IMR-90 (cell line): ENCODE results near the gene SARM1. TPM values are rescaled to one million over a fixed set of nuclear protein-coding genes. Genes with fewer than 3 reads are reported as not detected.

Experiments used
- ATAC-seq: fragments of 200-7000 bp; cut with Tn5 transposase; 2 replicates; pipeline ENCODE4 v1.9.1; 2020; ENCODE audit warnings: low read depth, mild to moderate bottlenecking, moderate library complexity
- BruUV-seq: library from RNA; stranded (reverse); fragments of 400-500 nt; replicated peaks from 2 replicates; lab custom pipeline; 2021; lab: Mats Ljungman, UMichigan
- CTCF ChIA-PET: fragments of 300-600 bp; formaldehyde crosslinking; extraction: SDS; loops from one replicate; lab custom pipeline; 2021; ENCODE audit warnings: antibody characterized with exemption; lab: Yijun Ruan, JAX
- POLR2A ChIA-PET: fragments of 300-600 bp; sonication (Branson Sonifier 250); formaldehyde crosslinking; loops from one replicate; lab custom pipeline; 2022; ENCODE audit warnings: antibody characterized with exemption; ENCODE audit not compliant: unreplicated experiment; lab: Charles Lee
- DNase-seq: peaks from one replicate; pipeline ENCODE4 v3.0.0; 2013
- H2AFZ ChIP-seq: replicated peaks from 2 replicates; pipeline ENCODE3; 2013; ENCODE audit warnings: low read length, mild to moderate bottlenecking; ENCODE audit not compliant: poor library complexity
- H2AK5ac ChIP-seq: 2 replicates; pipeline ENCODE4 v1.6.1; 2013; ENCODE audit warnings: low read depth, low read length, inconsistent platforms
- H2AK9ac ChIP-seq: replicated peaks from 2 replicates; pipeline ENCODE3; 2013; ENCODE audit warnings: mild to moderate bottlenecking, low read depth, low read length, moderate library complexity; ENCODE audit not compliant: poor library complexity
- H2BK120ac ChIP-seq: 2 replicates; pipeline ENCODE4 v1.6.1; 2013; ENCODE audit warnings: low read depth, low read length, inconsistent platforms
- H2BK15ac ChIP-seq: 3 replicates; pipeline ENCODE4 v1.6.1; 2013; ENCODE audit warnings: low read depth, low read length, inconsistent platforms
- H2BK20ac ChIP-seq: 2 replicates; pipeline ENCODE4 v1.6.1; 2013; ENCODE audit warnings: low read depth, mild to moderate bottlenecking, inconsistent platforms, low read length, moderate library complexity
- H2BK5ac ChIP-seq: 2 replicates; pipeline ENCODE4 v1.6.1; 2013; ENCODE audit warnings: mild to moderate bottlenecking, low read depth, low read length, inconsistent platforms; ENCODE audit not compliant: poor library complexity, severe bottlenecking
- H3K14ac ChIP-seq: replicated peaks from 2 replicates; pipeline ENCODE4 v1.6.1; 2013; ENCODE audit warnings: low read depth, low read length, inconsistent platforms
- H3K18ac ChIP-seq: 2 replicates; pipeline ENCODE4 v1.6.1; 2013; ENCODE audit warnings: low read depth, low read length, control low read depth
- H3K23ac ChIP-seq: 2 replicates; pipeline ENCODE4 v1.6.1; 2013; ENCODE audit warnings: low read depth, low read length, inconsistent platforms
- H3K27ac ChIP-seq: 2 replicates; pipeline ENCODE4 v1.5.1; 2013; ENCODE audit warnings: mild to moderate bottlenecking, control low read depth, low read length; ENCODE audit not compliant: insufficient read depth
- H3K27me3 ChIP-seq: 2 replicates; pipeline ENCODE4 v1.6.1; 2013; ENCODE audit warnings: low read length; ENCODE audit not compliant: control insufficient read depth, insufficient read depth
- H3K36me3 ChIP-seq: 2 replicates; pipeline ENCODE4 v1.6.1; 2013; ENCODE audit warnings: low read length, mixed read lengths; ENCODE audit not compliant: control insufficient read depth, insufficient read depth
- H3K4ac ChIP-seq: 2 replicates; pipeline ENCODE4 v1.6.1; 2013; ENCODE audit warnings: low read depth, low read length, inconsistent platforms
- H3K4me1 ChIP-seq: 2 replicates; pipeline ENCODE4 v1.6.1; 2013; ENCODE audit warnings: low read length, mixed read lengths; ENCODE audit not compliant: control insufficient read depth, insufficient read depth
- H3K4me2 ChIP-seq: 2 replicates; pipeline ENCODE4 v1.6.1; 2013; ENCODE audit warnings: low read depth, mild to moderate bottlenecking, control low read depth, low read length, moderate library complexity
- H3K4me3 ChIP-seq: 2 replicates; pipeline ENCODE4 v1.5.1; 2013; ENCODE audit warnings: low read depth, mild to moderate bottlenecking, control low read depth, low read length, moderate library complexity; ENCODE audit not compliant: insufficient read depth
- H3K56ac ChIP-seq: 2 replicates; pipeline ENCODE4 v1.6.1; 2013; ENCODE audit warnings: low read length, inconsistent platforms; ENCODE audit not compliant: insufficient read depth; ENCODE audit errors: extremely low read depth
- H3K79me1 ChIP-seq, 2 experiments: 2 replicates each; pipeline ENCODE4 v1.6.1; 2013; ENCODE audit warnings: low read length in 2 of 2, inconsistent platforms in 1 of 2, low read depth in 1 of 2
- H3K9ac ChIP-seq: 2 replicates; pipeline ENCODE4 v1.6.1; 2013; ENCODE audit warnings: low read depth, low read length, control low read depth
- H3K9me1 ChIP-seq: 2 replicates; pipeline ENCODE4 v1.6.1; 2013; ENCODE audit warnings: low read length, inconsistent platforms; ENCODE audit not compliant: insufficient read depth
- H3K9me3 ChIP-seq: 2 replicates; pipeline ENCODE4 v1.6.1; 2013; ENCODE audit warnings: low read length; ENCODE audit not compliant: control insufficient read depth, insufficient read depth
- H4K20me1 ChIP-seq: 2 replicates; pipeline ENCODE4 v1.6.1; 2013; ENCODE audit warnings: low read length, inconsistent platforms; ENCODE audit not compliant: insufficient read depth
- H4K5ac ChIP-seq: 2 replicates; pipeline ENCODE4 v1.6.1; 2013; ENCODE audit warnings: mild to moderate bottlenecking, low read depth, low read length, control low read depth
- H4K8ac ChIP-seq, 2 experiments: 2 replicates each; pipeline ENCODE4 v1.6.1; 2013; ENCODE audit warnings: low read depth in 2 of 2, low read length in 2 of 2, control low read depth in 1 of 2, inconsistent platforms in 1 of 2
- H4K91ac ChIP-seq: 2 replicates; pipeline ENCODE4 v1.6.1; 2013; ENCODE audit warnings: low read depth, low read length, inconsistent platforms; ENCODE audit not compliant: insufficient read depth
- BHLHE40 ChIP-seq: fragments of 150-350 bp; IDR thresholded peaks from 2 replicates; pipeline ENCODE4 v1.6.1; 2016; ENCODE audit warnings: mild to moderate bottlenecking, low read depth, low read length
- CEBPB ChIP-seq: IDR thresholded peaks from 2 replicates; pipeline ENCODE4 v1.6.1; 2012; ENCODE audit warnings: low read depth, low read length, improper control_type of control experiment
- CHD1 ChIP-seq: IDR thresholded peaks from 2 replicates; pipeline ENCODE4 v1.6.1; 2012; ENCODE audit warnings: low read depth, low read length, improper control_type of control experiment
- CTCF ChIP-seq: conservative IDR thresholded peaks from 2 replicates; pipeline ENCODE4 v1.5.1; 2012; ENCODE audit warnings: mild to moderate bottlenecking, low read depth, low read length, improper control_type of control experiment
- FOS ChIP-seq: fragments of 150-350 bp; IDR thresholded peaks from 2 replicates; pipeline ENCODE4 v1.6.1; 2016; ENCODE audit warnings: low read depth, low read length
- MAFK ChIP-seq: IDR thresholded peaks from 2 replicates; pipeline ENCODE4 v1.6.1; 2012; ENCODE audit warnings: low read depth, low read length, improper control_type of control experiment
- POLR2A ChIP-seq: IDR thresholded peaks from 2 replicates; pipeline ENCODE4 v1.6.1; 2012; ENCODE audit warnings: mild to moderate bottlenecking, low read depth, low read length
- RAD21 ChIP-seq: IDR thresholded peaks from 2 replicates; pipeline ENCODE4 v1.6.1; 2012; ENCODE audit warnings: low read length, improper control_type of control experiment
- RFX5 ChIP-seq: IDR thresholded peaks from 2 replicates; pipeline ENCODE4 v1.8.0; 2012; ENCODE audit warnings: low read depth, mild to moderate bottlenecking, low read length, moderate library complexity
- SMC3 ChIP-seq: fragments of 150-350 bp; IDR thresholded peaks from 2 replicates; pipeline ENCODE4 v1.6.1; 2016; ENCODE audit warnings: low read depth, mild to moderate bottlenecking, antibody characterized with exemption, low read length, moderate library complexity
- WGBS, 2 experiments: methylation state at CpG; one replicate each; pipeline versions ENCODE4 v1.1.5 to v1.1.7; 2013; ENCODE audit warnings: missing lambda C conversion rate in 2 of 2; ENCODE audit not compliant: insufficient read length in 1 of 2; ENCODE audit errors: extremely low coverage in 2 of 2; 5-methylcytosine and 5-hydroxymethylcytosine counted together
- dilution Hi-C: fragments of 300-500 bp; cut with HindIII; formaldehyde crosslinking; loops from one replicate; pipeline ENCODE4 v1.14.3; 2018; ENCODE audit warnings: low sequenced_read_pairs; ENCODE audit not compliant: unreplicated experiment
- in situ Hi-C: fragments of 300-500 bp; cut with MboI; formaldehyde crosslinking; loops from 3 replicates; pipeline ENCODE4 v1.14.3; 2019; ENCODE audit warnings: low sequenced_read_pairs, inconsistent platforms, mixed read lengths
- intact Hi-C: fragments of 100-400 bp; cut with micrococcal nuclease; formaldehyde crosslinking; loops from 2 replicates; pipeline ENCODE4 v1.10.0; 2022
- polyA plus RNA-seq, 3 experiments: library from polyadenylated mRNA; depleted of rRNA; stranded (reverse); fragments of >200 nt; gene quantifications; 2 replicates each; pipeline ENCODE4 v1.2.3, GENCODE V29; 2012; ENCODE audit warnings: low replicate concordance in 1 of 3
- total RNA-seq: library from RNA; depleted of rRNA; stranded (reverse); fragments of >200 nt; gene quantifications from 2 replicates; pipeline ENCODE4 v1.2.3, GENCODE V29; 2012
- TF ChIP-seq, protein P1 (sequence below): fragments of 150-350 bp; IDR thresholded peaks from 2 replicates; pipeline ENCODE4 v1.6.1; 2017; ENCODE audit warnings: mild to moderate bottlenecking, antibody characterized with exemption, low read length, low read depth

Gene SARM1
- total and polyA plus RNA-seq, 2 of the 4 experiments (the other 2 are of a cell fraction) = 3.4 to 11.4 TPM

GRCh38 chr17:28368306-28368831 is 3.1 kb upstream of the SARM1 start:
- Histone ChIP-seq H2BK120ac (no peak overlapping the region), H3K56ac (no peak overlapping the region), H3K18ac (no peak overlapping the region), H3K27ac (no peak overlapping the region), H3K79me1 (peaks cover 5 to 11% of the 10 kb centered on the region in 2 experiments; a peak in 3 of 4 replicates), H3K9me1 (peaks cover 23% of the 10 kb centered on the region), H3K4me1 (peaks cover 14% of the 10 kb centered on the region; the same call in 1 of the 2 replicates), H4K20me1 (peaks cover 14% of the 10 kb centered on the region), H3K4me3 (no peak overlapping the region), H3K4ac (no peak overlapping the region), H2BK20ac (no peak overlapping the region), H4K91ac (no peak overlapping the region), H2BK15ac (no peak overlapping the region), H4K5ac (no peak overlapping the region), H3K4me2 (no peak overlapping the region), H2BK5ac (no peak overlapping the region), H4K8ac (no peak overlapping the region), H3K27me3 (no peaks in the 10 kb centered on the region), H2AK9ac (no peak overlapping the region), H3K14ac (no peak overlapping the region), H3K36me3 (peaks cover 3% of the 10 kb centered on the region; the same call in 1 of the 2 replicates), H2AFZ (no peak overlapping the region), H3K9me3 (no peaks in the 10 kb centered on the region), H3K23ac (no peak overlapping the region), H2AK5ac (no peak overlapping the region), H3K9ac (no peak overlapping the region)
- intact Hi-C loops (no loop called here), dilution Hi-C loops (no loop called here), in situ Hi-C loops (no loop called here)
- ATAC-seq (no peak), DNase-seq (no peak)
- ChIA-PET POLR2A (no interaction called here), CTCF (no interaction called here)
- TF ChIP-seq BHLHE40 (no peak), RFX5 (no peak), FOS (no peak), CTCF (no peak), POLR2A (no peak), CHD1 (no peak), CEBPB (no peak), RAD21 (no peak), SMC3 (no peak), MAFK (no peak)
- TF ChIP-seq, protein P1, sequence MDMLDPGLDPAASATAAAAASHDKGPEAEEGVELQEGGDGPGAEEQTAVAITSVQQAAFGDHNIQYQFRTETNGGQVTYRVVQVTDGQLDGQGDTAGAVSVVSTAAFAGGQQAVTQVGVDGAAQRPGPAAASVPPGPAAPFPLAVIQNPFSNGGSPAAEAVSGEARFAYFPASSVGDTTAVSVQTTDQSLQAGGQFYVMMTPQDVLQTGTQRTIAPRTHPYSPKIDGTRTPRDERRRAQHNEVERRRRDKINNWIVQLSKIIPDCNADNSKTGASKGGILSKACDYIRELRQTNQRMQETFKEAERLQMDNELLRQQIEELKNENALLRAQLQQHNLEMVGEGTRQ = no peak
- 100% methylated on average over 2 of the region's 5 CpGs; no CpG with 5 or more reads in 1 of the 2 experiments for WGBS, 2 experiments
- BruUV-seq = no TSS peak
